ENCODE data around the gene SPTBN4.

DNA sequence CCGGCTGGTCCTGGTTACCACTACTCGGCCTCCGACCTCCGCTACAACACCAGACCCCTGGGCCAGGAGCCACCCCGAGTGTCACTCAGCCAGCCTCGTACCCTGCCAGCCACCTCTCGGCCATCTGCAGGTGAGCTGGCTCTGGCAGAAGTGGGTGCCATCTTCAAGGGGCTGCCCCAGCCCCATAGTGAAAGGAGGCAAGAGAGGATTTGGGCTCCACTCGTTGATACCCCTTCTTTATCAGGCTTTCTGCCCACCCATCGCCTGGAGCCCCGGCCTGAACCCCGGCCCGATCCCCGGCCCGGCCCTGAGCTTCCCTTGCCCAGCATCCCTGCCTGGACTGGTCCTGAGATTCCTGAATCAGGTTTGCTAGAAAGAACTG is 141.4 kb downstream of the SPTBN4 start:
- TF ChIP-seq CTCF (conservative IDR thresholded peaks at IDR 0.05; ENCODE audit: low read depth, low read length) (no peak), EZH2 (IDR thresholded peaks at IDR 0.05; ENCODE audit: low read length, unreplicated experiment) (no peak)
